ENCODE data around the gene TCAP.
"Not testable (repeated sequence)": the region's sequence is repeated elsewhere in the genome, so short reads cannot be mapped to it uniquely, and the experiment has no call there.

Gene TCAP

GRCh38 chr17:39705786-39706348 lies 40.7 kb downstream of the TCAP start:
- no peak for DNase-seq (ENCODE audit: low spot score)

GRCh38 chr17:39706383-39706782 lies 41.2 kb downstream of the TCAP start:
- no peak for DNase-seq (ENCODE audit: low spot score)

GRCh38 chr17:39706921-39707337 lies 41.8 kb downstream of the TCAP start:
- DNase-seq (ENCODE audit: low spot score): no peak

GRCh38 chr17:39709319-39709997 lies 44.3 kb downstream of the TCAP start:
- DNase-seq (ENCODE audit: low spot score): no peak

- no peak for DNase-seq (ENCODE audit: low spot score)
Measured at GRCh38 chr17:39709998-39710964, 45.1 kb downstream of the TCAP start.

- DNase-seq (ENCODE audit: low spot score): not testable (repeated sequence)
Measured at GRCh38 chr17:39711071-39711470, 45.9 kb downstream of the TCAP start.

- DNase-seq (ENCODE audit: low spot score): no peak
Measured at GRCh38 chr17:39711851-39712250, 46.7 kb downstream of the TCAP start.

- DNase-seq (ENCODE audit: low spot score): no peak
Measured at GRCh38 chr17:39714234-39714633, 49.1 kb downstream of the TCAP start.

GRCh38 chr17:39715375-39716072 lies 50.4 kb downstream of the TCAP start:
- DNase-seq (ENCODE audit: low spot score): no peak
